Upper lobe of right lung (tissue), 1 donor: ENCODE measurements around the gene EGFL8. TPM values are rescaled to one million over a fixed set of nuclear protein-coding genes. Genes with fewer than 3 reads are reported as not detected.

Experiments used
- ATAC-seq: fragments of 200-7000 bp; cut with Tn5 transposase; one replicate; pipeline ENCODE4 v1.9.1; 2020; ENCODE audit warnings: mild to moderate bottlenecking, moderate library complexity
- DNase-seq: peaks from one replicate; pipeline ENCODE4 v3.0.0-alpha.2; 2020
- H3K27ac ChIP-seq: fragments of 200-600 bp; one replicate; pipeline ENCODE4 v1.8.0; 2022
- H3K27me3 ChIP-seq: fragments of 200-600 bp; one replicate; pipeline ENCODE4 v1.8.0; 2022; ENCODE audit warnings: mild to moderate bottlenecking
- H3K36me3 ChIP-seq: fragments of 200-600 bp; one replicate; pipeline ENCODE4 v1.8.0; 2022
- H3K4me1 ChIP-seq: fragments of 200-600 bp; one replicate; pipeline ENCODE4 v1.8.0; 2022
- H3K4me3 ChIP-seq: fragments of 200-600 bp; one replicate; pipeline ENCODE4 v1.8.0; 2022; ENCODE audit warnings: mild to moderate bottlenecking
- H3K9me3 ChIP-seq: fragments of 200-600 bp; one replicate; pipeline ENCODE4 v1.8.0; 2022
- CTCF ChIP-seq: fragments of 200-600 bp; IDR thresholded peaks from one replicate; pipeline ENCODE4 v1.8.0; 2022; ENCODE audit warnings: antibody characterized with exemption
- intact Hi-C: fragments of 100-400 bp; cut with DNase I; formaldehyde crosslinking; loops from one replicate; pipeline ENCODE4 v1.11.0; 2022
- total RNA-seq: library from RNA; stranded (reverse); fragmentation: NEBNext Ultra II Directional; extraction: Animal tissue kit (Norgen Biotek cat#: 25700); gene quantifications from one replicate; pipeline ENCODE4 v1.2.1, GENCODE V29; 2021
- donor health status: DM: no; HTN: yes; CAD: no; lungs with severe emphysema.

EGFL8 gene
- total RNA-seq, 1 donor from 2014 or later = 14.5 TPM

GRCh38 chr6:32189069-32189741 lies 24.8 kb downstream of the EGFL8 start:
- peaks cover 16% of the 10 kb centered on the region for H3K36me3 ChIP-seq
- DNase-seq = no peak
- intact Hi-C loops = no loop called here
- no peaks in the 10 kb centered on the region for H3K27me3 ChIP-seq
- ATAC-seq = no peak
- peaks cover 52% of the 10 kb centered on the region for H3K4me1 ChIP-seq
- no peaks in the 10 kb centered on the region for H3K9me3 ChIP-seq
- H3K27ac ChIP-seq = peak overlapping the region; percentile 91
- peak overlapping the region; percentile 66 for H3K4me3 ChIP-seq
- TF ChIP-seq CTCF = no peak

- peaks cover 16% of the 10 kb centered on the region for H3K36me3 ChIP-seq
These were observed 25.3 kb downstream of the EGFL8 start for GRCh38 chr6:32189742-32190053.

GRCh38 chr6:32190054-32190851 lies 25.9 kb downstream of the EGFL8 start, which contains the start of gene PBX2:
Gene PBX2 (minus strand): TSS chr6:32190202. CDS start chr6:32189915, 287 bp downstream.
- Histone ChIP-seq H3K4me1 (peaks cover 59% of the 10 kb centered on the region), H3K36me3 (peaks cover 16% of the 10 kb centered on the region), H3K27me3 (no peaks in the 10 kb centered on the region), H3K4me3 (peak within 1 kb of the TSS; percentile 66), H3K9me3 (no peaks in the 10 kb centered on the region), H3K27ac (peak within 1 kb of the TSS; percentile 91)
- no peak for TF ChIP-seq CTCF
- DNase-seq = peak; percentile 93
- peak; percentile 86 for ATAC-seq
- intact Hi-C loops = no loop called here

More at GRCh38 chr6:32189742-32190053, 25.3 kb downstream of the EGFL8 start:
- ATAC-seq (no peak), DNase-seq (no peak)
- Histone ChIP-seq H3K27me3 (no peaks in the 10 kb centered on the region), H3K9me3 (no peaks in the 10 kb centered on the region), H3K4me1 (peaks cover 53% of the 10 kb centered on the region), H3K4me3 (peak overlapping the region; percentile 66), H3K27ac (peak overlapping the region; percentile 91)
- intact Hi-C loops = no loop called here
- TF ChIP-seq CTCF = no peak

GRCh38 chr6:32190911-32191677 lies 26.7 kb downstream of the EGFL8 start:
- intact Hi-C loops = no loop called here
- peaks cover 56% of the 10 kb centered on the region for H3K4me1 ChIP-seq
- peak overlapping the region; percentile 91 for H3K27ac ChIP-seq
- H3K4me3 ChIP-seq = peak overlapping the region; percentile 66
- peaks cover 16% of the 10 kb centered on the region for H3K36me3 ChIP-seq
- no peak for DNase-seq
- no peak for TF ChIP-seq CTCF
- ATAC-seq = no peak
- no peaks in the 10 kb centered on the region for H3K9me3 ChIP-seq
- no peaks in the 10 kb centered on the region for H3K27me3 ChIP-seq

GRCh38 chr6:32191696-32192607 lies 27.6 kb downstream of the EGFL8 start:
- H3K27me3 ChIP-seq = no peaks in the 10 kb centered on the region
- peaks cover 53% of the 10 kb centered on the region for H3K4me1 ChIP-seq
- no peaks in the 10 kb centered on the region for H3K9me3 ChIP-seq
- H3K27ac ChIP-seq = peak overlapping the region; percentile 91
- no peak for TF ChIP-seq CTCF
- H3K4me3 ChIP-seq = peak overlapping the region; percentile 66
- intact Hi-C loops = no loop called here
- ATAC-seq (no peak), DNase-seq (no peak)
- H3K36me3 ChIP-seq = peaks cover 9% of the 10 kb centered on the region
